Vagina (tissue), 2 donors: ENCODE data around the gene MAPK1.
"Not testable (repeated sequence)": the region's sequence is repeated elsewhere in the genome, so short reads cannot be mapped to it uniquely, and the experiment has no call there.

Experiments used
- CTCF ChIP-seq, 3 experiments: fragments of 450-650 bp in 2 of 3; fragments of 200-600 bp in 1 of 3; sonication (generic) in 1 of 3; IDR thresholded peaks; one replicate each; pipeline ENCODE4 v1.5.1; 2017 to 2019; ENCODE audit warnings: antibody characterized with exemption in 3 of 3, mild to moderate bottlenecking in 2 of 3, moderate library complexity in 2 of 3
- POLR2A ChIP-seq, 2 donors: fragments of 450-650 bp; IDR thresholded peaks; one replicate each; pipeline ENCODE4 v1.6.1; 2017; ENCODE audit warnings: antibody characterized with exemption in 2 of 2, mild to moderate bottlenecking in 2 of 2, moderate library complexity in 2 of 2
- POLR2AphosphoS5 ChIP-seq, 2 donors: sonication (generic); formaldehyde crosslinking; IDR thresholded peaks; one replicate each; pipeline ENCODE4 v1.9.0; 2017; ENCODE audit warnings: antibody characterized with exemption in 2 of 2, mild to moderate bottlenecking in 2 of 2, low read depth in 1 of 2; ENCODE audit not compliant: insufficient read depth in 1 of 2

- TF ChIP-seq CTCF (IDR thresholded peaks at IDR 0.05); POLR2A (IDR thresholded peaks at IDR 0.05); POLR2AphosphoS5 (IDR thresholded peaks at IDR 0.05; ENCODE audit: insufficient read depth in 1 of 2, low read depth in 1 of 2): not testable (repeated sequence)
Observed at GRCh38 chr22:21839104-21839764, 28.2 kb downstream of the MAPK1 start.
